Left lung (tissue), 10 donors: Measurements from ENCODE around the gene CHD5. TPM values are rescaled to one million over a fixed set of nuclear protein-coding genes. Genes with fewer than 3 reads are reported as not detected.

Experiments used
- ATAC-seq: fragments of 200-7000 bp; cut with Tn5 transposase; one replicate; pipeline ENCODE4 v1.9.1; 2020; ENCODE audit warnings: moderate library complexity
- DNase-seq, 4 donors: peaks; one replicate each; pipeline ENCODE4 v3.0.0-alpha.2; 2013 to 2020
- H3K27ac ChIP-seq, 2 donors: fragments of 200-600 bp; sonication (generic) in 1 of 2; one replicate each; pipeline versions ENCODE4 v1.5.0 to v1.8.0; 2020 to 2021
- H3K27me3 ChIP-seq, 2 donors: fragments of 200-600 bp; sonication (generic) in 1 of 2; one replicate each; pipeline versions ENCODE4 v1.5.0 to v1.8.0; 2020 to 2021
- H3K36me3 ChIP-seq, 2 donors: fragments of 200-600 bp; sonication (generic) in 1 of 2; one replicate each; pipeline versions ENCODE4 v1.5.0 to v1.8.0; 2020 to 2021
- H3K4me1 ChIP-seq, 2 donors: fragments of 200-600 bp; one replicate each; pipeline ENCODE4 v1.8.0; 2021
- H3K4me3 ChIP-seq, 2 donors: fragments of 200-600 bp; sonication (generic) in 1 of 2; one replicate each; pipeline versions ENCODE4 v1.5.0 to v1.8.0; 2020 to 2021; ENCODE audit warnings: mild to moderate bottlenecking in 1 of 2
- H3K9me3 ChIP-seq, 2 donors: fragments of 200-600 bp; sonication (generic) in 1 of 2; one replicate each; pipeline versions ENCODE4 v1.5.0 to v1.8.0; 2020 to 2021
- CTCF ChIP-seq, 2 donors: fragments of 200-600 bp; sonication (generic) in 1 of 2; IDR thresholded peaks; one replicate each; pipeline versions ENCODE4 v1.5.0 to v1.8.0; 2021; ENCODE audit warnings: antibody characterized with exemption in 2 of 2
- intact Hi-C, 2 donors: fragments of 100-400 bp; cut with DNase I; formaldehyde crosslinking; loops; one replicate each; pipeline versions ENCODE4 v1.11.2 to v1.14.2; 2022
- polyA plus RNA-seq, 6 donors: library from polyadenylated mRNA; unstranded; fragments of 120-200 nt; gene quantifications; one replicate each; pipeline ENCODE4 v1.2.1, GENCODE V29; 2013; ENCODE audit not compliant: insufficient read length in 6 of 6
- total RNA-seq, 2 donors: library from RNA; stranded (reverse); fragmentation: NEBNext Ultra II Directional; extraction: Animal tissue kit (Norgen Biotek cat#: 25700); gene quantifications; one replicate each; pipeline ENCODE4 v1.2.1, GENCODE V29; 2021
- donor health status: DM: no; HTN: yes; CAD: no.
- donor health status: DM: no; HTN: no; CAD: no.

CHD5 gene
- total and polyA plus RNA-seq, 8 donors: 0.03 to 0.36 (median 0.13) TPM

GRCh38 chr1:6177681-6178380 is 2.3 kb downstream of the CHD5 start:
- ATAC-seq (no peak), DNase-seq (no peak)
- H3K36me3 ChIP-seq: no peaks in the 10 kb centered on the region
- intact Hi-C loops: no loop called here
- H3K27me3 ChIP-seq: peaks cover 28 to 82% of the 10 kb centered on the region in 2 donors
- no peak overlapping the region for H3K27ac ChIP-seq
- no peaks in the 10 kb centered on the region for H3K9me3 ChIP-seq
- H3K4me1 ChIP-seq: peaks cover 0 to 26% of the 10 kb centered on the region in 2 donors
- H3K4me3 ChIP-seq: no peak overlapping the region
- no peak for TF ChIP-seq CTCF (IDR thresholded peaks at IDR 0.05)

DNA sequence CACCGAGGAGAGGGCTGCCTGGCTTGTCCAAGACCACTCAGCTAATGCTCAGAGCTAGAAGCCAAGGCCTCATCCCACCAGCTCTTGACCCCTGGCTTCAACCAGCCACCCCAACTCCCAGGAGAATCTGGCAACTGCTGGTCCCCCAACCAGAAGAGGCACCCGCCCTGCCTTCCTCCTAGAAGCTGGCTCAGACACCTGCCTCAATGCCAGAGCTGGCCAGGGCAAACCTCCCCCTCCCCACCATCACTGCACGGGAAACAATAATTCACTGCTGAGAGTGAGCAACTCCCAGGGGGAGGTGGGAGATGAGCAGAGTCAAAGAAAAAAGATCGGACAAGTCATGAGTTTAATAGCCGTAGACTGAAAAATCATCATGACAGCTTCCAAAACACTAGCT is 3.3 kb downstream of the CHD5 start:
- DNase-seq (no peak), ATAC-seq (no peak)
- no peak for TF ChIP-seq CTCF (IDR thresholded peaks at IDR 0.05)
- Histone ChIP-seq H3K36me3 (no peaks in the 10 kb centered on the region), H3K27ac (no peak overlapping the region), H3K4me3 (no peak overlapping the region), H3K27me3 (peaks cover 28 to 82% of the 10 kb centered on the region in 2 donors), H3K9me3 (no peaks in the 10 kb centered on the region), H3K4me1 (peaks cover 0 to 26% of the 10 kb centered on the region in 2 donors)
- intact Hi-C loops: no loop called here

GRCh38 chr1:6175411-6175828 is 4.7 kb downstream of the CHD5 start:
- DNase-seq (no peak), ATAC-seq (no peak)
- H3K27ac ChIP-seq: no peak overlapping the region
- no peaks in the 10 kb centered on the region for H3K9me3 ChIP-seq
- H3K36me3 ChIP-seq: no peaks in the 10 kb centered on the region
- H3K4me3 ChIP-seq: no peak overlapping the region
- H3K4me1 ChIP-seq: peaks cover 0 to 21% of the 10 kb centered on the region in 2 donors
- H3K27me3 ChIP-seq: peaks cover 20 to 82% of the 10 kb centered on the region in 2 donors
- intact Hi-C loops: no loop called here
- TF ChIP-seq CTCF (IDR thresholded peaks at IDR 0.05): no peak

- Histone ChIP-seq H3K27me3 (peaks cover 20 to 82% of the 10 kb centered on the region in 2 donors), H3K36me3 (no peaks in the 10 kb centered on the region), H3K27ac (no peak overlapping the region), H3K4me1 (peaks cover 0 to 18% of the 10 kb centered on the region in 2 donors), H3K4me3 (no peak overlapping the region), H3K9me3 (no peaks in the 10 kb centered on the region)
- no peak for TF ChIP-seq CTCF (IDR thresholded peaks at IDR 0.05)
- DNase-seq (no peak), ATAC-seq (no peak)
- intact Hi-C loops: no loop called here
Observed at GRCh38 chr1:6174621-6175410, 5.3 kb downstream of the CHD5 start.

GRCh38 chr1:6172549-6172948 is 7.6 kb downstream of the CHD5 start:
- intact Hi-C loops: no loop called here
- peaks cover under 1 to 71% of the 10 kb centered on the region in 2 donors for H3K27me3 ChIP-seq
- no peak for TF ChIP-seq CTCF (IDR thresholded peaks at IDR 0.05)
- H3K9me3 ChIP-seq: no peaks in the 10 kb centered on the region
- no peak for DNase-seq
- no peak overlapping the region for H3K4me3 ChIP-seq
- no peaks in the 10 kb centered on the region for H3K36me3 ChIP-seq
- no peak overlapping the region for H3K27ac ChIP-seq
- H3K4me1 ChIP-seq: peaks cover 0 to 10% of the 10 kb centered on the region in 2 donors
- ATAC-seq: no peak
